ENCODE results near the gene HPSE2.

DNA sequence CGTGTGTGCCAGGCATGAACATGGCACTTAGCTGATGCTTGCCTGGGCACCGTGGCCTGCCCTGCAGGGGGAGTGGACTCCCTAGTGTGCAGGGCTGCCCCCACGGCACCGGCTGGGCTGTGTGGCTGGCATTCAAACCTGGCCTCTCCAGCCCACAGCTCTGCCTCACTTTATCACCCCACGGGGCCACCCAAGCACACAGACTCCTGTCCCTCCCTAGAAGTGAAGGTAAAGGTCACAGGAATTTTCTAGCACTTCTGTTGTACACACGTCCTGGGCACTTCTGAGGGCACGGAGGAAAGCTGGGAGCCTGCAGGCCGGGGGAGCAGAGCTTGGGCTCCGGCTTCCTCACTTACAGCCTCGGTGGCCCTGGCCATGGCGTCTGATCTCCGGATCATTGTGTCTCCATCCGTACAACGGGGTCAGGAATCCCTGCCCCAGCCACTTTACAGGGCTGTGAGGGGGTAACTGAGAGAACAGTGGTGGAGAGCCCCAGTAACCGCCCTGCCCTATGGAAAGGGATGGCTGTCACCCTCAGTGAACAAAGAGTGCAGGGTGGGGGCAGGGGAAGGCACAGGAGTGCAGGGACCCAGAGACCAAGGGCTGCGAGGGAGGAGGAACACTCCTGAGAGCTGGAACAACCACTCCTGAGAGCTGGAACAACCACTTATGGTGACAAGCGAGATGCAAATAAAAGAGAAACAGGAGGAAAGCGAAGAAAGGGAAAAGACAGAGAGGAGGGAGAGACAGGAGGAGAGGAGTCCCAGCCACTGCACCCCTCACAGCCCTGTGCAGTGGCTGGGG, 816.8 kb downstream of the HPSE2 start:
- no peak for TF ChIP-seq EZH2 (IDR thresholded peaks at IDR 0.05)
- no peak for TF ChIP-seq POLR2AphosphoS5 (IDR thresholded peaks at IDR 0.05; ENCODE audit: borderline replicate concordance, low read depth, low read length)
